Suprapubic skin (tissue), 4 donors: ENCODE results near the gene HTR3B. TPM values are rescaled to one million over a fixed set of nuclear protein-coding genes. Genes with fewer than 3 reads are reported as not detected.
"Not testable (repeated sequence)": the region's sequence is repeated elsewhere in the genome, so short reads cannot be mapped to it uniquely, and the experiment has no call there.

ENCODE experiments used
- DNase-seq, 2 donors: peaks; one replicate each; pipeline ENCODE4 v3.0.0-alpha.2; 2019; ENCODE audit warnings: low spot score in 2 of 2
- H3K27ac ChIP-seq: fragments of 200-600 bp; sonication (generic); one replicate; pipeline ENCODE4 v1.5.1; 2019
- H3K27me3 ChIP-seq: fragments of 200-600 bp; sonication (generic); one replicate; pipeline ENCODE4 v1.5.1; 2019
- H3K36me3 ChIP-seq: fragments of 200-600 bp; sonication (generic); one replicate; pipeline ENCODE4 v1.5.1; 2019
- H3K4me1 ChIP-seq: fragments of 200-600 bp; sonication (generic); one replicate; pipeline ENCODE4 v1.5.1; 2019
- H3K4me3 ChIP-seq: fragments of 200-600 bp; sonication (generic); one replicate; pipeline ENCODE4 v1.5.1; 2019; ENCODE audit warnings: mild to moderate bottlenecking
- H3K9me3 ChIP-seq: fragments of 200-600 bp; sonication (generic); one replicate; pipeline ENCODE4 v1.5.1; 2019
- EP300 ChIP-seq: sonication (generic); formaldehyde crosslinking; IDR thresholded peaks from one replicate; pipeline ENCODE4 v1.6.1; 2017; ENCODE audit warnings: antibody characterized with exemption
- POLR2A ChIP-seq, 2 donors: fragments of 450-650 bp; IDR thresholded peaks; one replicate each; pipeline ENCODE4 v1.6.1; 2017; ENCODE audit warnings: antibody characterized with exemption in 2 of 2, mild to moderate bottlenecking in 2 of 2, moderate library complexity in 2 of 2
- POLR2AphosphoS5 ChIP-seq, 3 donors: sonication (generic); formaldehyde crosslinking; IDR thresholded peaks; one replicate each; pipeline ENCODE4 v1.6.1; 2017; ENCODE audit warnings: antibody characterized with exemption in 3 of 3
- WGBS: methylation state at CpG from one replicate; pipeline ENCODE4 v1.1.5; 2018; 5-methylcytosine and 5-hydroxymethylcytosine counted together
- total RNA-seq, 4 donors: library from RNA; depleted of rRNA; stranded (reverse); fragments of >200 nt; gene quantifications; one replicate each; pipeline ENCODE4 v1.1.0, GENCODE V29; 2016
- TF ChIP-seq, protein P1 (sequence below), 2 donors: fragments of 200-600 bp in 1 of 2; fragments of 450-650 bp in 1 of 2; sonication (generic) in 1 of 2; IDR thresholded peaks; one replicate each; pipeline ENCODE4 v1.5.1; 2016 to 2019; ENCODE audit warnings: antibody characterized with exemption in 2 of 2, mild to moderate bottlenecking in 1 of 2, moderate library complexity in 1 of 2

The HTR3B gene
- total RNA-seq, 4 donors from 2014 or later = not detected

DNA sequence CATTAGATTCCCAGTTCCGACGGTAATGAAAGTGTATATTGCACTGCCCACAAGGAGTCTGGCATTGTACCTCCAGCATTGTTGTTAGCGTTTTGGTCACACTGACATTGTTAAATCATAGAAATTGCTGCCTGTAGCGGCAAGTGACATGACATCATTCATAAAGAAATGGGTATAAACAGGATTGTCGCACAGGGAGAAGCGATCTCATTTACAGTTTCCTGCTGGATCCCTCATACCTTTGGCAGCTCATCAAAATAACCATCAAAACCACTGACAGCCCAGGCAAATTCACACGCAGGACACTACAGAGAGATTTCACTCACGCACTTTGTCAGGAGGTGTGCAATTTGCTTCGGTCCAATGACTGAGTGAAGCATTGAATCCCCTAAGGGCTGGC lies 3.5 kb downstream of the HTR3B start:
- H3K4me1 ChIP-seq = no peaks in the 10 kb centered on the region
- no peaks in the 10 kb centered on the region for H3K36me3 ChIP-seq
- no peak for DNase-seq
- no peak overlapping the region for H3K4me3 ChIP-seq
- 67% methylated on average over 9 of the region's 9 CpGs for WGBS
- peaks cover 29% of the 10 kb centered on the region for H3K27me3 ChIP-seq
- TF ChIP-seq POLR2A (IDR thresholded peaks at IDR 0.05) (no peak), POLR2AphosphoS5 (IDR thresholded peaks at IDR 0.05) (no peak), EP300 (no peak)
- TF ChIP-seq, protein P1, sequence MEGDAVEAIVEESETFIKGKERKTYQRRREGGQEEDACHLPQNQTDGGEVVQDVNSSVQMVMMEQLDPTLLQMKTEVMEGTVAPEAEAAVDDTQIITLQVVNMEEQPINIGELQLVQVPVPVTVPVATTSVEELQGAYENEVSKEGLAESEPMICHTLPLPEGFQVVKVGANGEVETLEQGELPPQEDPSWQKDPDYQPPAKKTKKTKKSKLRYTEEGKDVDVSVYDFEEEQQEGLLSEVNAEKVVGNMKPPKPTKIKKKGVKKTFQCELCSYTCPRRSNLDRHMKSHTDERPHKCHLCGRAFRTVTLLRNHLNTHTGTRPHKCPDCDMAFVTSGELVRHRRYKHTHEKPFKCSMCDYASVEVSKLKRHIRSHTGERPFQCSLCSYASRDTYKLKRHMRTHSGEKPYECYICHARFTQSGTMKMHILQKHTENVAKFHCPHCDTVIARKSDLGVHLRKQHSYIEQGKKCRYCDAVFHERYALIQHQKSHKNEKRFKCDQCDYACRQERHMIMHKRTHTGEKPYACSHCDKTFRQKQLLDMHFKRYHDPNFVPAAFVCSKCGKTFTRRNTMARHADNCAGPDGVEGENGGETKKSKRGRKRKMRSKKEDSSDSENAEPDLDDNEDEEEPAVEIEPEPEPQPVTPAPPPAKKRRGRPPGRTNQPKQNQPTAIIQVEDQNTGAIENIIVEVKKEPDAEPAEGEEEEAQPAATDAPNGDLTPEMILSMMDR (IDR thresholded peaks at IDR 0.05) = no peak
- H3K9me3 ChIP-seq = no peaks in the 10 kb centered on the region
- no peak overlapping the region for H3K27ac ChIP-seq

DNA sequence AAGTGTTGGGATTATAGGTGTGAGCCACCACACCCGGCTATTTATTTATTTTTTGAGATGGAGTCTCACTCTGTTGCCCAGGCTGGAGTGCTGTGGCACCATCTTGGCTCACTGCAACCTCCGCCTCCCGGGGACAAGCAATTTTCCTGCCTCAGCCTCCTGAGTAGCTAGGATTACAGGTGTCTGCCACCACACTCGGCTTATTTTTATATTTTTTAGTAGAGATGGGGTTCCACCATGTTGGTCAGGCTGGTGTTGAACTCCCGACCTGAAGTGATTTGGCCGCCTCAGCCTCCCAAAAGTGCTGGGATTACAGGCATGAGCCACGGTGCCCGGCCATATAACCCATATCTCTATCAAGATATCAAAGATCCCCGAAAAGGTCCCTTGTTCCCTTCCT lies 6.9 kb downstream of the HTR3B start:
- H3K27me3 ChIP-seq = peaks cover 26% of the 10 kb centered on the region
- 94% methylated on average over 9 of the region's 9 CpGs for WGBS
- H3K4me3 ChIP-seq, H3K27ac ChIP-seq, H3K36me3 ChIP-seq, H3K4me1 ChIP-seq, H3K9me3 ChIP-seq: not testable (repeated sequence)
- DNase-seq = peak in 1 of 2 donors; percentile 61

DNA sequence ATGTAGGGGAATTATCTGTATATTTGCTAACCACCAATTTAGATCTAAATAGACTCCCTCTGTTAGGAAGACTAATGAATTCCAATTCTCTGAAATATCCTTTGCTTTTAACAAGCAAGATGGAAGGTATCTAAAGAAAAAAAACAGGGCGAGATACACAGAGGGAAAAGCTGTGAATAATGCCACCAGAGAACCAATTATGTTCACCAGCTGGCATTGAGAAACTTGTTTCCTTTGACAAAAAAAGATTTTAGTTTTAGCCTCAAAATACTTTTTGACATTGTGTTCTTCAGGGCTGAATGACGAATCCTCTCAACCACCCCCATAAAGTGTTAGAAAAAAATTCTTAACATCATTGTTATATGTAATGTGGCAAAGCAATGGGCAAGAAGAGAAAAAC lies 19.0 kb downstream of the HTR3B start:
- H3K9me3 ChIP-seq = no peaks in the 10 kb centered on the region
- H3K27me3 ChIP-seq = peaks cover 14% of the 10 kb centered on the region
- H3K4me1 ChIP-seq = no peaks in the 10 kb centered on the region
- TF ChIP-seq POLR2A (IDR thresholded peaks at IDR 0.05) (no peak), POLR2AphosphoS5 (IDR thresholded peaks at IDR 0.05) (no peak), EP300 (no peak)
- TF ChIP-seq, protein P1 (IDR thresholded peaks at IDR 0.05) = no peak
- H3K36me3 ChIP-seq = no peaks in the 10 kb centered on the region
- H3K4me3 ChIP-seq = no peak overlapping the region
- 90% methylated on average over 2 of the region's 2 CpGs for WGBS
- no peak for DNase-seq
- H3K27ac ChIP-seq = no peak overlapping the region

DNA sequence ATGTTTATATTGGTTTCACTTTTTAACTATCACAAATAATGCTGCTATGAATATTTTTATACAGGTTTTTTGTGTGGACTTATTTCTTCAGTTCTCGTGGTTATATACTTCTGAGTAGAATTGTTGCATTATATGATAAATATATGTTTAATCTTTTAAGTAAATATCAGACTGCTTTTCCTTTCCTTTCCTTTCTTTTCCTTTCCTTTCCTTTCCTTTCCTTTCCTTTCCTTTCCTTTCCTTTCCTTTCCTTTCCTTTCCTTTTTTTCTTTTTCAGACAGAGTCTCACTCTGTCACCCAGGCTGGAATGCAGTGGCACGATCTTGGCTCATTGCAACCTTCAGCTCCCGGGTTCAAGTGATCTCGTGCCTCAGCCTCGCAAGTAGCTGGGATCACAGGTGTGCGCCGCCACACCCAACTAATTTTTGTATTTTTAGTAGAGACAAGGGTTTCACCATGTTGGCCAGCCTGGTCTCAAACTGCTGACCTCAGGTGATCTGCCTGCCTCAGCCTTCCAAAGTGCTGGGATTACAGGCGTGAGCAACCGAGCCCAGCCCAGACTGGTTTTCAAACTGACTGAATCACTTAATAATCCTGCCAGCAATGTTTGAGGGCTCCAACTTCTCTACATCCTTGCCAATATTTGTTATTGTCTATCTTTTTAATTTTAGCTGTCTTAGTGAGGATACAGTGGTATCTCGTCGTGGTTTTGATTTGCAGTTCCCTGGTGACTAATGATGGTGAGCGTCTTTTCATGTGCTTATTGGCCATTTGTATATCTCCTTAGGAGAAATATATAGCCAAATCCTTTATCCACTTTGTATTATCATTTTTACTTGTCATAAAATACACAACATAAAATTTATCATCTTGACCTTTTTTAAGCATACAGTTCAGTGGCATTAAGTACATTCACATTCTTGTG lies 21.9 kb downstream of the HTR3B start:
- WGBS = 45% methylated on average over 12 of the region's 12 CpGs
- H3K36me3 ChIP-seq = no peaks in the 10 kb centered on the region
- no peak overlapping the region for H3K27ac ChIP-seq
- H3K4me1 ChIP-seq = no peaks in the 10 kb centered on the region
- peak in 1 of 2 donors; percentile 38 for DNase-seq
- no peaks in the 10 kb centered on the region for H3K9me3 ChIP-seq
- no peak overlapping the region for H3K4me3 ChIP-seq
- H3K27me3 ChIP-seq = peaks cover 10% of the 10 kb centered on the region
- no peak for TF ChIP-seq POLR2A (IDR thresholded peaks at IDR 0.05)
- TF ChIP-seq POLR2AphosphoS5 (IDR thresholded peaks at IDR 0.05) = no peak
- TF ChIP-seq, protein P1 (IDR thresholded peaks at IDR 0.05) = no peak
- no peak for TF ChIP-seq EP300

DNA sequence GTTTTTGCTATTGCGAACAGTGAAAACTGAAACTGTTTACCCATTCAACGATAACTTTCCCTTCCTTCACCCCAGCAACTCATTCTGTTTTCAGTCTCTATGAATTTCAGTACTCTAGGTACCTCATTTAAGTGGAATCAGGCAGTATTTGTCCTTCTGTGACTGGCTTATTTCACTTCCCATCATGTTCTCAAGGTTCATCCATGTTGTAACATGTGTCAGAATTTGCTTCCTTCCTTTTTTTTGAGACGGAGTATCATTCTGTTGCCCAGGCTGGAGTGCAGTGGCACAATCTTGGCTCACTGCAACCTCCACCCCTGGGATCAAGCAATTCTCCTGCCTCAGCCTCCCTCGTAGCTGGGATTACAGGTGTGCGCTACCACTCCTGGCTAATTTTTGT lies 23.7 kb downstream of the HTR3B start:
- Histone ChIP-seq H3K27ac (no peak overlapping the region), H3K4me1 (no peaks in the 10 kb centered on the region), H3K36me3 (no peaks in the 10 kb centered on the region), H3K9me3 (no peaks in the 10 kb centered on the region), H3K27me3 (no peaks in the 10 kb centered on the region), H3K4me3 (no peak overlapping the region)
- no peak for TF ChIP-seq POLR2AphosphoS5 (IDR thresholded peaks at IDR 0.05)
- no peak for TF ChIP-seq EP300
- no peak for TF ChIP-seq POLR2A (IDR thresholded peaks at IDR 0.05)
- TF ChIP-seq, protein P1 (IDR thresholded peaks at IDR 0.05) = no peak
- no peak for DNase-seq
- WGBS = 89% methylated on average over 5 of the region's 5 CpGs
